ENCODE measurements around the gene TRPM3.

DNA sequence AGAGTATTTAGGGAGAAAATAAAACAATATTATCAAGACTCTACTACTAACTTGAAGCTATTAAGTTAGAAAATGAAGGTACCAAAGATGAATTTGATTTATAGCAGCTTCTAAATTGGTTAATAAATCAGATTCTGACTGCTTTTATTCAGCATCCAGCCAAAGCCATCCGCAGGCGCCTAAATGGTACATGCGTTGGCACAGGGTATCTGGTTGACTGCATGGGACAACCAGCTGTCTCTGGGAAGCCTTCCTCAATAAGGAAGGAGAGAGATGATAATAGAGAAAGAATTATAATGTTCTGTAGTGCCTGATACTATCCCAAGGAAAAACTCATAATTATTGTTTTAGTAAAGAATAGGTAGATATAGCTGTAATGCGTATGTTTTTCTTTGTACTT is 9.1 kb upstream of the TRPM3 start:
- TF ChIP-seq CTCF (IDR thresholded peaks at IDR 0.05) (no peak), POLR2AphosphoS5 (IDR thresholded peaks at IDR 0.05) (no peak), EP300 (IDR thresholded peaks at IDR 0.05) (no peak)
